Thyroid gland (tissue), 4 donors: ENCODE results near the gene ZNF185. TPM values are rescaled to one million over a fixed set of nuclear protein-coding genes. Genes with fewer than 3 reads are reported as not detected.

Source experiments
- DNase-seq, 2 donors: peaks; one replicate each; pipeline ENCODE4 v3.0.0-alpha.2; 2019
- H3K27ac ChIP-seq, 3 donors: fragments of 200-600 bp; sonication (generic); 1 replicate in 2 of 3; 2 replicates in 1 of 3; pipeline ENCODE4 v1.5.1; 2016 to 2019; ENCODE audit warnings: mild to moderate bottlenecking in 1 of 3, moderate library complexity in 1 of 3
- H3K27me3 ChIP-seq: fragments of 200-600 bp; sonication (generic); one replicate; pipeline ENCODE4 v1.5.1; 2019
- H3K36me3 ChIP-seq, 2 donors: fragments of 200-600 bp; sonication (generic); one replicate each; pipeline ENCODE4 v1.5.1; 2016 to 2019
- H3K4me1 ChIP-seq, 2 donors: fragments of 200-600 bp; sonication (generic); one replicate each; pipeline ENCODE4 v1.5.1; 2017 to 2019
- H3K4me3 ChIP-seq, 3 donors: fragments of 200-600 bp; sonication (generic); replicated peaks in 1 of 3; 1 replicate in 2 of 3; 2 replicates in 1 of 3; pipeline ENCODE4 v1.5.1; 2016; ENCODE audit warnings: mild to moderate bottlenecking in 1 of 3
- H3K9me3 ChIP-seq: fragments of 200-600 bp; sonication (generic); one replicate; pipeline ENCODE4 v1.5.1; 2017
- CTCF ChIP-seq, 6 experiments: fragments of 200-600 bp in 3 of 6; fragments of 450-650 bp in 3 of 6; sonication (generic) in 3 of 6; IDR thresholded peaks; one replicate each; pipeline ENCODE4 v1.5.1; 2016 to 2019; ENCODE audit warnings: antibody characterized with exemption in 6 of 6, mild to moderate bottlenecking in 2 of 6, inconsistent platforms in 1 of 6, moderate library complexity in 1 of 6
- POLR2A ChIP-seq, 2 donors: fragments of 450-650 bp; IDR thresholded peaks; one replicate each; pipeline ENCODE4 v1.6.1; 2017; ENCODE audit warnings: antibody characterized with exemption in 2 of 2, mild to moderate bottlenecking in 2 of 2, moderate library complexity in 1 of 2
- WGBS, 2 donors: methylation state at CpG; one replicate each; pipeline ENCODE4 v1.1.5; 2017; 5-methylcytosine and 5-hydroxymethylcytosine counted together
- intact Hi-C: fragments of 100-400 bp; cut with DNase I; formaldehyde crosslinking; loops from one replicate; pipeline ENCODE4 v1.15.1; 2023
- total RNA-seq, 4 donors: library from RNA; depleted of rRNA; stranded (reverse); fragments of >200 nt; gene quantifications; one replicate each; pipeline ENCODE4 v1.2.3, GENCODE V29; 2016

ZNF185 gene
- total RNA-seq, 4 donors from 2014 or later = 23.2 to 70.4 (median 39.0) TPM

GRCh38 chrX:152873361-152873760 lies 24.5 kb upstream of the ZNF185 start:
- TF ChIP-seq POLR2A (IDR thresholded peaks at IDR 0.05) (no peak), CTCF (IDR thresholded peaks at IDR 0.05) (no peak)
- Histone ChIP-seq H3K4me3 (no peak overlapping the region), H3K27ac (no peak overlapping the region), H3K27me3 (no peaks in the 10 kb centered on the region), H3K4me1 (peaks cover 0 to 11% of the 10 kb centered on the region in 2 donors), H3K9me3 (no peaks in the 10 kb centered on the region), H3K36me3 (peaks cover 3 to 8% of the 10 kb centered on the region in 2 donors)
- peak; percentile 52 to 58 for DNase-seq
- intact Hi-C loops = no loop called here
- WGBS, 2 donors = 29 to 44% methylated on average over 1 of the region's 2 CpGs

GRCh38 chrX:152876931-152877840 lies 20.7 kb upstream of the ZNF185 start:
- peaks cover 0 to 12% of the 10 kb centered on the region in 2 donors for H3K4me1 ChIP-seq
- no peak overlapping the region for H3K27ac ChIP-seq
- intact Hi-C loops = no loop called here
- DNase-seq = peak; percentile 46 to 68
- no peaks in the 10 kb centered on the region for H3K27me3 ChIP-seq
- WGBS, 2 donors = 75 to 80% methylated on average over 1 to 6 of the region's 10 CpGs
- no peaks in the 10 kb centered on the region for H3K9me3 ChIP-seq
- no peak overlapping the region for H3K4me3 ChIP-seq
- no peaks in the 10 kb centered on the region for H3K36me3 ChIP-seq
- no peak for TF ChIP-seq CTCF (IDR thresholded peaks at IDR 0.05)
- peak in 1 of 2 donors; percentile 64 for TF ChIP-seq POLR2A (IDR thresholded peaks at IDR 0.05)

- 57 to 74% methylated on average over 1 to 15 of the region's 16 CpGs for WGBS, 2 donors
- TF ChIP-seq POLR2A (IDR thresholded peaks at IDR 0.05) (no peak), CTCF (IDR thresholded peaks at IDR 0.05) (no peak)
- peak; percentile 80 to 82 for DNase-seq
- no peak overlapping the region for H3K4me3 ChIP-seq
- H3K27me3 ChIP-seq = no peaks in the 10 kb centered on the region
- intact Hi-C loops = no loop called here
- H3K27ac ChIP-seq = peak overlapping the region in 2 of 3 donors; percentile 37 to 56
- H3K36me3 ChIP-seq = no peaks in the 10 kb centered on the region
- H3K4me1 ChIP-seq = peaks cover 0 to 12% of the 10 kb centered on the region in 2 donors
- no peaks in the 10 kb centered on the region for H3K9me3 ChIP-seq
Observed at GRCh38 chrX:152878976-152879755, 18.7 kb upstream of the ZNF185 start.

GRCh38 chrX:152881289-152881688 lies 16.6 kb upstream of the ZNF185 start:
- Histone ChIP-seq H3K4me3 (no peak overlapping the region), H3K9me3 (no peaks in the 10 kb centered on the region), H3K27me3 (no peaks in the 10 kb centered on the region), H3K27ac (no peak overlapping the region), H3K4me1 (peaks cover 0 to 12% of the 10 kb centered on the region in 2 donors), H3K36me3 (no peaks in the 10 kb centered on the region)
- TF ChIP-seq POLR2A (IDR thresholded peaks at IDR 0.05) (no peak), CTCF (IDR thresholded peaks at IDR 0.05) (no peak)
- WGBS, 2 donors = 93 to 95% methylated on average over 2 of the region's 2 CpGs
- no peak for DNase-seq
- intact Hi-C loops = no loop called here
